ENCODE data around the gene TRERF1.

GRCh38 chr6:42471142-42471541, 19.4 kb upstream of the TRERF1 start:
- TF ChIP-seq POLR2A (IDR thresholded peaks at IDR 0.05) (no peak), CTCF (IDR thresholded peaks at IDR 0.05) (no peak)
